Breast epithelium (tissue), 4 donors: ENCODE measurements around the gene SYT14. TPM values are rescaled to one million over a fixed set of nuclear protein-coding genes. Genes with fewer than 3 reads are reported as not detected.

ENCODE experiments used
- DNase-seq, 2 donors: peaks; one replicate each; pipeline ENCODE4 v3.0.0-alpha.2; 2019; ENCODE audit warnings: low spot score in 2 of 2
- H3K27ac ChIP-seq, 2 donors: fragments of 200-600 bp; sonication (generic) in 1 of 2; one replicate each; pipeline ENCODE4 v1.5.1; 2016 to 2019; ENCODE audit warnings: mild to moderate bottlenecking in 1 of 2
- H3K27me3 ChIP-seq, 2 donors: fragments of 200-600 bp; sonication (generic) in 1 of 2; one replicate each; pipeline versions ENCODE4 v1.5.1 to v1.6.0; 2017 to 2019; ENCODE audit warnings: control low read depth in 1 of 2, mild to moderate bottlenecking in 1 of 2
- H3K36me3 ChIP-seq: fragments of 200-600 bp; one replicate; pipeline ENCODE4 v1.5.1; 2019
- H3K4me1 ChIP-seq, 2 donors: fragments of 200-600 bp; sonication (generic); one replicate each; pipeline ENCODE4 v1.5.1; 2016 to 2019; ENCODE audit warnings: control low read depth in 1 of 2
- H3K4me3 ChIP-seq, 3 donors: fragments of 200-600 bp; sonication (generic); 1 replicate in 2 of 3; 2 replicates in 1 of 3; pipeline ENCODE4 v1.5.1; 2016 to 2019; ENCODE audit warnings: mild to moderate bottlenecking in 3 of 3, moderate library complexity in 2 of 3
- H3K9me3 ChIP-seq, 2 donors: fragments of 200-600 bp; sonication (generic) in 1 of 2; one replicate each; pipeline ENCODE4 v1.5.1; 2016 to 2019; ENCODE audit warnings: control low read depth in 1 of 2
- CTCF ChIP-seq, 3 donors: fragments of 450-650 bp; IDR thresholded peaks; one replicate each; pipeline ENCODE4 v1.5.1; 2016 to 2017; ENCODE audit warnings: antibody characterized with exemption in 3 of 3, mild to moderate bottlenecking in 3 of 3, moderate library complexity in 3 of 3
- POLR2A ChIP-seq: fragments of 450-650 bp; IDR thresholded peaks from one replicate; pipeline ENCODE4 v1.6.1; 2016; ENCODE audit warnings: antibody characterized with exemption, mild to moderate bottlenecking, moderate library complexity
- POLR2AphosphoS5 ChIP-seq, 3 donors: sonication (generic); formaldehyde crosslinking; IDR thresholded peaks; one replicate each; pipeline ENCODE4 v1.6.1; 2017; ENCODE audit warnings: antibody characterized with exemption in 3 of 3
- intact Hi-C: fragments of 100-400 bp; cut with DNase I; formaldehyde crosslinking; loops from one replicate; pipeline ENCODE4 v1.15.1; 2023; ENCODE audit warnings: low total_unique reads
- total RNA-seq, 3 donors: library from RNA; depleted of rRNA; stranded (reverse); fragments of >200 nt; gene quantifications; one replicate each; pipeline ENCODE4 v1.1.0, GENCODE V29; 2016

SYT14 gene
- total RNA-seq, 3 donors from 2014 or later, result 0.73 TPM; not detected in 2

- Histone ChIP-seq H3K9me3 (no peaks in the 10 kb centered on the region), H3K27ac (no peak overlapping the region), H3K4me1 (no peaks in the 10 kb centered on the region), H3K27me3 (no peaks in the 10 kb centered on the region), H3K36me3 (no peaks in the 10 kb centered on the region), H3K4me3 (no peak overlapping the region)
- DNase-seq, result no peak
- intact Hi-C loops, result no loop called here
- no peak for TF ChIP-seq CTCF (IDR thresholded peaks at IDR 0.05)
- no peak for TF ChIP-seq POLR2AphosphoS5 (IDR thresholded peaks at IDR 0.05)
- TF ChIP-seq POLR2A, result no peak
Measured at GRCh38 chr1:210117681-210118170, 179.7 kb downstream of the SYT14 start.

GRCh38 chr1:210123383-210123782 lies 185.4 kb downstream of the SYT14 start:
- no peak overlapping the region for H3K27ac ChIP-seq

GRCh38 chr1:210123924-210124589 lies 186.0 kb downstream of the SYT14 start:
- intact Hi-C loops, result no loop called here
- Histone ChIP-seq H3K27ac (no peak overlapping the region), H3K27me3 (no peaks in the 10 kb centered on the region), H3K9me3 (no peaks in the 10 kb centered on the region), H3K36me3 (no peaks in the 10 kb centered on the region), H3K4me3 (no peak overlapping the region), H3K4me1 (no peaks in the 10 kb centered on the region)
- no peak for DNase-seq
- TF ChIP-seq POLR2AphosphoS5 (IDR thresholded peaks at IDR 0.05) (no peak), CTCF (IDR thresholded peaks at IDR 0.05) (no peak), POLR2A (no peak)

More at GRCh38 chr1:210123383-210123782, 185.4 kb downstream of the SYT14 start:
- H3K4me1 ChIP-seq, result no peaks in the 10 kb centered on the region
- DNase-seq, result no peak
- TF ChIP-seq POLR2AphosphoS5 (IDR thresholded peaks at IDR 0.05) (no peak), POLR2A (no peak), CTCF (IDR thresholded peaks at IDR 0.05) (no peak)
- no peaks in the 10 kb centered on the region for H3K36me3 ChIP-seq
- no peaks in the 10 kb centered on the region for H3K27me3 ChIP-seq
- no peak overlapping the region for H3K4me3 ChIP-seq
- intact Hi-C loops, result no loop called here
- H3K9me3 ChIP-seq, result no peaks in the 10 kb centered on the region

GRCh38 chr1:210124736-210125135 lies 186.7 kb downstream of the SYT14 start:
- Histone ChIP-seq H3K4me3 (no peak overlapping the region), H3K27me3 (no peaks in the 10 kb centered on the region), H3K4me1 (no peaks in the 10 kb centered on the region), H3K36me3 (no peaks in the 10 kb centered on the region), H3K9me3 (no peaks in the 10 kb centered on the region), H3K27ac (no peak overlapping the region)
- no peak for DNase-seq
- TF ChIP-seq POLR2A, result no peak
- no peak for TF ChIP-seq POLR2AphosphoS5 (IDR thresholded peaks at IDR 0.05)
- no peak for TF ChIP-seq CTCF (IDR thresholded peaks at IDR 0.05)
- intact Hi-C loops, result no loop called here

- intact Hi-C loops, result no loop called here
- Histone ChIP-seq H3K36me3 (no peaks in the 10 kb centered on the region), H3K4me3 (no peak overlapping the region), H3K27ac (no peak overlapping the region), H3K9me3 (no peaks in the 10 kb centered on the region), H3K27me3 (no peaks in the 10 kb centered on the region), H3K4me1 (no peaks in the 10 kb centered on the region)
- DNase-seq, result no peak
- TF ChIP-seq POLR2AphosphoS5 (IDR thresholded peaks at IDR 0.05) (no peak), CTCF (IDR thresholded peaks at IDR 0.05) (no peak), POLR2A (no peak)
Measured at GRCh38 chr1:210125143-210125542, 187.1 kb downstream of the SYT14 start.
